ENCODE results near the gene TSPEAR. TPM values are rescaled to one million over a fixed set of nuclear protein-coding genes. Genes with fewer than 3 reads are reported as not detected.

The TSPEAR gene
- total RNA-seq, 6 experiments from 2014 or later: not detected

GRCh38 chr21:44521301-44521927 is 190.0 kb downstream of the TSPEAR start:
- no peaks in the 10 kb centered on the region; the same call in 1 of the 2 replicates for H3K36me3 Mint-ChIP-seq (ENCODE audit: low read depth)
- no peaks in the 10 kb centered on the region for H3K4me1 Mint-ChIP-seq (ENCODE audit: low read depth)
- H3K27ac Mint-ChIP-seq: no peak overlapping the region
- peaks cover 29% of the 10 kb centered on the region for H3K9me3 Mint-ChIP-seq
- no peaks in the 10 kb centered on the region; the same call in none of the 2 replicates for H3K27me3 Mint-ChIP-seq (ENCODE audit: insufficient read depth)
- no peak for TF ChIP-seq CTCF (IDR thresholded peaks at IDR 0.05)
- H3K4me3 Mint-ChIP-seq: no peak overlapping the region
- DNase-seq: no peak

- no peak overlapping the region for H3K27ac Mint-ChIP-seq
- H3K36me3 Mint-ChIP-seq (ENCODE audit: low read depth): no peaks in the 10 kb centered on the region; the same call in 1 of the 2 replicates
- H3K27me3 Mint-ChIP-seq (ENCODE audit: insufficient read depth): no peaks in the 10 kb centered on the region; the same call in none of the 2 replicates
- H3K9me3 Mint-ChIP-seq: peaks cover 31% of the 10 kb centered on the region
- no peak for DNase-seq
- H3K4me1 Mint-ChIP-seq (ENCODE audit: low read depth): no peaks in the 10 kb centered on the region
- no peak for TF ChIP-seq CTCF (IDR thresholded peaks at IDR 0.05)
- H3K4me3 Mint-ChIP-seq: no peak overlapping the region
These were observed 190.8 kb downstream of the TSPEAR start for GRCh38 chr21:44520326-44521300.

GRCh38 chr21:44519346-44520325 is 191.7 kb downstream of the TSPEAR start:
- H3K27me3 Mint-ChIP-seq (ENCODE audit: insufficient read depth): no peaks in the 10 kb centered on the region; the same call in none of the 2 replicates
- H3K9me3 Mint-ChIP-seq: peaks cover 38% of the 10 kb centered on the region
- H3K27ac Mint-ChIP-seq: no peak overlapping the region
- no peak for DNase-seq
- H3K4me1 Mint-ChIP-seq (ENCODE audit: low read depth): no peaks in the 10 kb centered on the region
- no peaks in the 10 kb centered on the region; the same call in 1 of the 2 replicates for H3K36me3 Mint-ChIP-seq (ENCODE audit: low read depth)
- no peak overlapping the region for H3K4me3 Mint-ChIP-seq
- TF ChIP-seq CTCF (IDR thresholded peaks at IDR 0.05): no peak

GRCh38 chr21:44518686-44519085 is 192.7 kb downstream of the TSPEAR start:
- Mint-ChIP-seq H3K4me3 (no peak overlapping the region), H3K9me3 (peaks cover 38% of the 10 kb centered on the region), H3K4me1 (ENCODE audit: low read depth) (no peaks in the 10 kb centered on the region), H3K36me3 (ENCODE audit: low read depth) (no peaks in the 10 kb centered on the region; the same call in 1 of the 2 replicates), H3K27ac (no peak overlapping the region), H3K27me3 (ENCODE audit: insufficient read depth) (no peaks in the 10 kb centered on the region; the same call in none of the 2 replicates)
- DNase-seq: no peak
- no peak for TF ChIP-seq CTCF (IDR thresholded peaks at IDR 0.05)
